KMS-11 (cell line): ENCODE measurements around the gene EXOC3L1.

Source experiments
- H2AFZ ChIP-seq: fragments of 200-600 bp; sonication (generic); 2 replicates; pipeline ENCODE4 v1.6.1; 2016; ENCODE audit warnings: antibody characterized with exemption, mixed run types, low read depth
- H3K27ac ChIP-seq: fragments of 200-600 bp; sonication (generic); 2 replicates; pipeline ENCODE4 v1.6.1; 2016; ENCODE audit warnings: mild to moderate bottlenecking, mixed run types
- H3K27me3 ChIP-seq: fragments of 200-600 bp; sonication (generic); 2 replicates; pipeline ENCODE4 v1.6.1; 2017; ENCODE audit warnings: mild to moderate bottlenecking, low read depth, mixed run types, moderate library complexity; ENCODE audit not compliant: insufficient read depth
- H3K36me3 ChIP-seq: fragments of 200-600 bp; sonication (generic); 2 replicates; pipeline ENCODE4 v1.6.1; 2017; ENCODE audit warnings: mild to moderate bottlenecking, mixed run types; ENCODE audit not compliant: insufficient read depth
- H3K4me1 ChIP-seq: fragments of 200-600 bp; sonication (generic); 2 replicates; pipeline ENCODE4 v1.6.1; 2016; ENCODE audit warnings: mild to moderate bottlenecking, low read depth, mixed run types; ENCODE audit not compliant: poor library complexity, severe bottlenecking
- H3K4me2 ChIP-seq: fragments of 200-600 bp; sonication (generic); 2 replicates; pipeline ENCODE4 v1.7.0; 2016; ENCODE audit warnings: mild to moderate bottlenecking, mixed run types
- H3K4me3 ChIP-seq: fragments of 200-600 bp; sonication (generic); IDR thresholded peaks from 2 replicates; pipeline ENCODE4 v1.6.1; 2017; ENCODE audit warnings: low read depth, low read length, mixed read lengths; ENCODE audit not compliant: insufficient read depth
- H3K79me2 ChIP-seq: fragments of 200-600 bp; sonication (generic); 2 replicates; pipeline ENCODE4 v1.6.1; 2016; ENCODE audit warnings: low read depth, mixed run types; ENCODE audit not compliant: insufficient read depth
- H3K9ac ChIP-seq: fragments of 200-600 bp; sonication (generic); 2 replicates; pipeline ENCODE4 v1.6.1; 2016; ENCODE audit warnings: mild to moderate bottlenecking, mixed run types
- H4K20me1 ChIP-seq: fragments of 200-600 bp; sonication (generic); 2 replicates; pipeline ENCODE4 v1.6.1; 2016; ENCODE audit warnings: mild to moderate bottlenecking, mixed run types; ENCODE audit not compliant: insufficient read depth
- CTCF ChIP-seq: fragments of 200-600 bp; sonication (generic); conservative IDR thresholded peaks from 2 replicates; pipeline ENCODE4 v1.6.1; 2017; ENCODE audit warnings: low read depth, mild to moderate bottlenecking, antibody characterized with exemption, low read length, moderate library complexity, mixed read lengths

Gene EXOC3L1

GRCh38 chr16:67157892-67158635 lies 31.9 kb downstream of the EXOC3L1 start:
- Histone ChIP-seq H3K79me2 (no peaks in the 10 kb centered on the region), H3K4me2 (peak overlapping the region; percentile 98), H3K36me3 (no peaks in the 10 kb centered on the region), H3K4me1 (peaks cover 20% of the 10 kb centered on the region), H2AFZ (no peak overlapping the region), H3K27me3 (no peaks in the 10 kb centered on the region), H3K9ac (no peak overlapping the region; the same call in 1 of the 2 replicates), H4K20me1 (no peaks in the 10 kb centered on the region), H3K4me3 (no peak overlapping the region), H3K27ac (peak overlapping the region; percentile 64; the same call in 1 of the 2 replicates)
- TF ChIP-seq CTCF: no peak

- no peak overlapping the region for H2AFZ ChIP-seq
- H3K4me3 ChIP-seq: no peak overlapping the region
- H3K9ac ChIP-seq: no peak overlapping the region
- peaks cover 20% of the 10 kb centered on the region for H3K4me1 ChIP-seq
- H3K36me3 ChIP-seq: no peaks in the 10 kb centered on the region
- H4K20me1 ChIP-seq: no peaks in the 10 kb centered on the region
- no peak for TF ChIP-seq CTCF
- H3K4me2 ChIP-seq: no peak overlapping the region
- no peaks in the 10 kb centered on the region for H3K79me2 ChIP-seq
- no peak overlapping the region for H3K27ac ChIP-seq
- H3K27me3 ChIP-seq: no peaks in the 10 kb centered on the region
Measured at GRCh38 chr16:67157106-67157748, 32.7 kb downstream of the EXOC3L1 start.

- H3K4me3 ChIP-seq: no peak overlapping the region
- no peak overlapping the region for H3K4me2 ChIP-seq
- no peak overlapping the region for H3K27ac ChIP-seq
- H2AFZ ChIP-seq: no peak overlapping the region
- no peaks in the 10 kb centered on the region for H3K36me3 ChIP-seq
- no peak overlapping the region for H3K9ac ChIP-seq
- H3K79me2 ChIP-seq: no peaks in the 10 kb centered on the region
- no peak for TF ChIP-seq CTCF
- no peaks in the 10 kb centered on the region for H4K20me1 ChIP-seq
- no peaks in the 10 kb centered on the region for H3K27me3 ChIP-seq
- peaks cover 16% of the 10 kb centered on the region for H3K4me1 ChIP-seq
Measured at GRCh38 chr16:67156143-67156844, 33.6 kb downstream of the EXOC3L1 start.

- Histone ChIP-seq H3K4me1 (peaks cover 15% of the 10 kb centered on the region), H4K20me1 (no peaks in the 10 kb centered on the region), H3K27ac (no peak overlapping the region), H2AFZ (no peak overlapping the region), H3K9ac (no peak overlapping the region), H3K4me3 (no peak overlapping the region), H3K36me3 (no peaks in the 10 kb centered on the region), H3K79me2 (no peaks in the 10 kb centered on the region), H3K27me3 (no peaks in the 10 kb centered on the region), H3K4me2 (no peak overlapping the region)
- TF ChIP-seq CTCF: peak; percentile 79
Measured at GRCh38 chr16:67155295-67156142, 34.4 kb downstream of the EXOC3L1 start.
